HepG2 (cell line): ENCODE results near the gene CABLES1. TPM values are rescaled to one million over a fixed set of nuclear protein-coding genes. Genes with fewer than 3 reads are reported as not detected.
A peak's percentile ranks its signal among the peaks of the same experiment; 100 is the strongest.

Source experiments
- CREB1 ChIP-seq, 2 experiments: fragments of 450-650 bp in 1 of 2; IDR thresholded peaks; 2 replicates each; pipeline ENCODE4 v1.6.1; 2016 to 2017; ENCODE audit warnings: control low read depth in 1 of 2, mild to moderate bottlenecking in 1 of 2, missing compliant biosample characterization in 1 of 2, missing genetic modification characterization in 1 of 2
- EP300 ChIP-seq, 3 experiments: sonication (generic) in 1 of 3; formaldehyde crosslinking in 1 of 3; IDR thresholded peaks; 2 replicates each; pipeline versions ENCODE4 v1.5.1 to v1.6.1; 2011 to 2020; ENCODE audit warnings: low read depth in 2 of 3, low read length in 2 of 3, borderline replicate concordance in 1 of 3, improper control_type of control experiment in 1 of 3, mild to moderate bottlenecking in 1 of 3, missing genetic modification reagents in 1 of 3, moderate library complexity in 1 of 3
- FOSL2 ChIP-seq: sonication (generic); formaldehyde crosslinking; IDR thresholded peaks from 2 replicates; pipeline ENCODE4 v1.4.0; 2020; ENCODE audit warnings: missing genetic modification reagents
- FOXP1 ChIP-seq, 2 experiments: fragments of 450-650 bp in 1 of 2; IDR thresholded peaks; 2 replicates each; pipeline ENCODE4 v1.6.1; 2017 to 2018; ENCODE audit warnings: antibody characterized with exemption in 1 of 2
- GATAD2A ChIP-seq: IDR thresholded peaks from 2 replicates; pipeline ENCODE4 v1.6.1; 2016
- ISX ChIP-seq: sonication (generic); formaldehyde crosslinking; conservative IDR thresholded peaks from 2 replicates; pipeline ENCODE4 v1.5.0; 2020; ENCODE audit warnings: missing genetic modification reagents
- JUNB ChIP-seq: sonication (generic); formaldehyde crosslinking; IDR thresholded peaks from 2 replicates; pipeline ENCODE4 v1.8.0; 2022; ENCODE audit warnings: missing genetic modification reagents, mild to moderate bottlenecking, borderline replicate concordance
- NCOA5 ChIP-seq: sonication (generic); formaldehyde crosslinking; IDR thresholded peaks from 2 replicates; pipeline ENCODE4 v1.4.0; 2020; ENCODE audit warnings: missing genetic modification reagents
- NFE2L2 ChIP-seq: fragments of 150-350 bp; IDR thresholded peaks from 2 replicates; pipeline ENCODE4 v1.6.1; 2014; ENCODE audit warnings: low read length
- POLR2AphosphoS5 ChIP-seq: IDR thresholded peaks from 2 replicates; pipeline ENCODE4 v1.6.1; 2012; ENCODE audit warnings: low read depth, low read length
- RARG ChIP-seq: sonication (generic); formaldehyde crosslinking; IDR thresholded peaks from 2 replicates; pipeline ENCODE4 v1.4.0; 2020; ENCODE audit warnings: low read depth, mild to moderate bottlenecking, missing genetic modification reagents
- SAP130 ChIP-seq: IDR thresholded peaks from 2 replicates; pipeline ENCODE4 v1.6.1; 2016; ENCODE audit warnings: low read depth
- SMAD1 ChIP-seq: sonication (generic); formaldehyde crosslinking; IDR thresholded peaks from 2 replicates; pipeline ENCODE4 v1.4.0; 2020; ENCODE audit warnings: missing genetic modification reagents, low read depth, mild to moderate bottlenecking, borderline replicate concordance
- TEAD3 ChIP-seq: optimal IDR thresholded peaks from 2 replicates; pipeline ENCODE3; 2016; ENCODE audit warnings: borderline replicate concordance
- ZFP1 ChIP-seq: IDR thresholded peaks from 2 replicates; pipeline ENCODE4 v1.6.1; 2016
- ZMYM3 ChIP-seq: sonication (generic); formaldehyde crosslinking; IDR thresholded peaks from 2 replicates; pipeline ENCODE4 v1.5.1; 2020; ENCODE audit warnings: mild to moderate bottlenecking, missing genetic modification reagents
- ZNF24 ChIP-seq: fragments of 450-650 bp; IDR thresholded peaks from 2 replicates; pipeline ENCODE4 v1.6.1; 2017; ENCODE audit warnings: antibody characterized with exemption, mild to moderate bottlenecking
- ZNF557 ChIP-seq: sonication (generic); formaldehyde crosslinking; IDR thresholded peaks from 2 replicates; pipeline ENCODE4 v1.4.0; 2020; ENCODE audit warnings: missing genetic modification reagents
- ZNF589 ChIP-seq: sonication (generic); formaldehyde crosslinking; conservative IDR thresholded peaks from 2 replicates; pipeline ENCODE4 v1.8.0; 2022; ENCODE audit warnings: mild to moderate bottlenecking, moderate library complexity, missing genetic modification reagents
- ZNF773 ChIP-seq: sonication (generic); formaldehyde crosslinking; IDR thresholded peaks from 2 replicates; pipeline ENCODE4 v1.4.0; 2020; ENCODE audit warnings: missing genetic modification reagents, borderline replicate concordance
- polyA plus RNA-seq, 8 experiments: library from polyadenylated mRNA; depleted of rRNA in 3 of 8; stranded (reverse) in 7 of 8; unstranded in 1 of 8; fragments of >200 nt; fragmentation: Illumina TruSeq in 4 of 8; extraction: Trizol in 4 of 8; gene quantifications; 2 replicates each; pipeline versions ENCODE4 v1.2.1 to v1.2.3, GENCODE V29; 2011 to 2016; ENCODE audit warnings: low read depth in 4 of 8, missing spikeins in 1 of 8, mixed read lengths in 1 of 8; ENCODE audit not compliant: insufficient read depth in 1 of 8
- total RNA-seq, 5 experiments: library from RNA; depleted of rRNA; stranded (reverse); fragments of >200 nt; fragmentation: Illumina TruSeq; extraction: Trizol; gene quantifications; 2 replicates each; pipeline ENCODE4 v1.2.3, GENCODE V29; 2016; ENCODE audit warnings: low read depth in 1 of 5
- TF ChIP-seq, protein P1 (sequence below): IDR thresholded peaks from 2 replicates; pipeline ENCODE4 v1.4.0; 2020; ENCODE audit warnings: mild to moderate bottlenecking, missing genetic modification reagents
- TF ChIP-seq, protein P2 (sequence below): IDR thresholded peaks from 2 replicates; pipeline ENCODE4 v1.6.1; 2016; ENCODE audit warnings: missing compliant biosample characterization, missing genetic modification reagents, borderline replicate concordance
- TF ChIP-seq, protein P3 (sequence below): fragments of 450-650 bp; IDR thresholded peaks from 2 replicates; pipeline ENCODE4 v1.6.1; 2016
- TF ChIP-seq, protein P4 (sequence below): IDR thresholded peaks from 2 replicates; pipeline ENCODE4 v1.6.1; 2012; ENCODE audit warnings: low read depth, low read length, improper control_type of control experiment

Gene CABLES1
- total and polyA plus RNA-seq, 2 of the 13 experiments (the other 11 are each of a cell fraction or from before 2014, with no cell fraction given), result 14.7 to 25.8 TPM

- TF ChIP-seq, protein P1, sequence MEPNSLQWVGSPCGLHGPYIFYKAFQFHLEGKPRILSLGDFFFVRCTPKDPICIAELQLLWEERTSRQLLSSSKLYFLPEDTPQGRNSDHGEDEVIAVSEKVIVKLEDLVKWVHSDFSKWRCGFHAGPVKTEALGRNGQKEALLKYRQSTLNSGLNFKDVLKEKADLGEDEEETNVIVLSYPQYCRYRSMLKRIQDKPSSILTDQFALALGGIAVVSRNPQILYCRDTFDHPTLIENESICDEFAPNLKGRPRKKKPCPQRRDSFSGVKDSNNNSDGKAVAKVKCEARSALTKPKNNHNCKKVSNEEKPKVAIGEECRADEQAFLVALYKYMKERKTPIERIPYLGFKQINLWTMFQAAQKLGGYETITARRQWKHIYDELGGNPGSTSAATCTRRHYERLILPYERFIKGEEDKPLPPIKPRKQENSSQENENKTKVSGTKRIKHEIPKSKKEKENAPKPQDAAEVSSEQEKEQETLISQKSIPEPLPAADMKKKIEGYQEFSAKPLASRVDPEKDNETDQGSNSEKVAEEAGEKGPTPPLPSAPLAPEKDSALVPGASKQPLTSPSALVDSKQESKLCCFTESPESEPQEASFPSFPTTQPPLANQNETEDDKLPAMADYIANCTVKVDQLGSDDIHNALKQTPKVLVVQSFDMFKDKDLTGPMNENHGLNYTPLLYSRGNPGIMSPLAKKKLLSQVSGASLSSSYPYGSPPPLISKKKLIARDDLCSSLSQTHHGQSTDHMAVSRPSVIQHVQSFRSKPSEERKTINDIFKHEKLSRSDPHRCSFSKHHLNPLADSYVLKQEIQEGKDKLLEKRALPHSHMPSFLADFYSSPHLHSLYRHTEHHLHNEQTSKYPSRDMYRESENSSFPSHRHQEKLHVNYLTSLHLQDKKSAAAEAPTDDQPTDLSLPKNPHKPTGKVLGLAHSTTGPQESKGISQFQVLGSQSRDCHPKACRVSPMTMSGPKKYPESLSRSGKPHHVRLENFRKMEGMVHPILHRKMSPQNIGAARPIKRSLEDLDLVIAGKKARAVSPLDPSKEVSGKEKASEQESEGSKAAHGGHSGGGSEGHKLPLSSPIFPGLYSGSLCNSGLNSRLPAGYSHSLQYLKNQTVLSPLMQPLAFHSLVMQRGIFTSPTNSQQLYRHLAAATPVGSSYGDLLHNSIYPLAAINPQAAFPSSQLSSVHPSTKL (CRISPR knock-in tag), result peak; percentile 19; the same call in 1 of the 2 replicates
- TF ChIP-seq TEAD3 (CRISPR knock-in tag) (peak; percentile 57), POLR2AphosphoS5 (no peak), ZMYM3 (CRISPR knock-in tag) (no peak), ZNF589 (CRISPR knock-in tag) (no peak), SAP130 (CRISPR knock-in tag) (peak; percentile 43; the same call in 1 of the 2 replicates), FOSL2 (CRISPR knock-in tag) (peak; percentile 92), NFE2L2 (no peak), ZNF773 (CRISPR knock-in tag) (no peak), GATAD2A (CRISPR knock-in tag) (0 out of 2 replicates have a peak, but pooled peaks have one; percentile 26), NCOA5 (no peak), RARG (CRISPR knock-in tag) (no peak), EP300 (IDR thresholded peaks at IDR 0.05; ENCODE audit: low read depth in 2 of 2, low read length in 2 of 2) (peak in 1 of 2 experiments; percentile 6; a peak in 1 of 4 replicates), EP300 (CRISPR knock-in tag; IDR thresholded peaks at IDR 0.05; ENCODE audit: borderline replicate concordance) (no peak), JUNB (CRISPR knock-in tag) (0 out of 2 replicates have a peak, but pooled peaks have one; percentile 16), CREB1 (IDR thresholded peaks at IDR 0.05) (peak; percentile 47; the same call in 1 of the 2 replicates), CREB1 (CRISPR knock-in tag; IDR thresholded peaks at IDR 0.05) (no peak), ZNF24 (no peak), ZNF557 (CRISPR knock-in tag) (no peak), FOXP1 (IDR thresholded peaks at IDR 0.05) (peak; percentile 56; the same call in 1 of the 2 replicates), FOXP1 (CRISPR knock-in tag; IDR thresholded peaks at IDR 0.05) (peak; percentile 41), ZFP1 (CRISPR knock-in tag) (no peak), SMAD1 (CRISPR knock-in tag) (no peak), ISX (no peak)
- TF ChIP-seq, protein P2, sequence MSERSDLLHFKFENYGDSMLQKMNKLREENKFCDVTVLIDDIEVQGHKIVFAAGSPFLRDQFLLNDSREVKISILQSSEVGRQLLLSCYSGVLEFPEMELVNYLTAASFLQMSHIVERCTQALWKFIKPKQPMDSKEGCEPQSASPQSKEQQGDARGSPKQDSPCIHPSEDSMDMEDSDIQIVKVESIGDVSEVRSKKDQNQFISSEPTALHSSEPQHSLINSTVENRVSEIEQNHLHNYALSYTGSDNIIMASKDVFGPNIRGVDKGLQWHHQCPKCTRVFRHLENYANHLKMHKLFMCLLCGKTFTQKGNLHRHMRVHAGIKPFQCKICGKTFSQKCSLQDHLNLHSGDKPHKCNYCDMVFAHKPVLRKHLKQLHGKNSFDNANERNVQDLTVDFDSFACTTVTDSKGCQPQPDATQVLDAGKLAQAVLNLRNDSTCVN (CRISPR knock-in tag), result no peak
- TF ChIP-seq, protein P3, sequence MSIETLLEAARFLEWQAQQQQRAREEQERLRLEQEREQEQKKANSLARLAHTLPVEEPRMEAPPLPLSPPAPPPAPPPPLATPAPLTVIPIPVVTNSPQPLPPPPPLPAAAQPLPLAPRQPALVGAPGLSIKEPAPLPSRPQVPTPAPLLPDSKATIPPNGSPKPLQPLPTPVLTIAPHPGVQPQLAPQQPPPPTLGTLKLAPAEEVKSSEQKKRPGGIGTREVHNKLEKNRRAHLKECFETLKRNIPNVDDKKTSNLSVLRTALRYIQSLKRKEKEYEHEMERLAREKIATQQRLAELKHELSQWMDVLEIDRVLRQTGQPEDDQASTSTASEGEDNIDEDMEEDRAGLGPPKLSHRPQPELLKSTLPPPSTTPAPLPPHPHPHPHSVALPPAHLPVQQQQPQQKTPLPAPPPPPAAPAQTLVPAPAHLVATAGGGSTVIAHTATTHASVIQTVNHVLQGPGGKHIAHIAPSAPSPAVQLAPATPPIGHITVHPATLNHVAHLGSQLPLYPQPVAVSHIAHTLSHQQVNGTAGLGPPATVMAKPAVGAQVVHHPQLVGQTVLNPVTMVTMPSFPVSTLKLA, result peak; percentile 15; the same call in 1 of the 2 replicates
- TF ChIP-seq, protein P4, sequence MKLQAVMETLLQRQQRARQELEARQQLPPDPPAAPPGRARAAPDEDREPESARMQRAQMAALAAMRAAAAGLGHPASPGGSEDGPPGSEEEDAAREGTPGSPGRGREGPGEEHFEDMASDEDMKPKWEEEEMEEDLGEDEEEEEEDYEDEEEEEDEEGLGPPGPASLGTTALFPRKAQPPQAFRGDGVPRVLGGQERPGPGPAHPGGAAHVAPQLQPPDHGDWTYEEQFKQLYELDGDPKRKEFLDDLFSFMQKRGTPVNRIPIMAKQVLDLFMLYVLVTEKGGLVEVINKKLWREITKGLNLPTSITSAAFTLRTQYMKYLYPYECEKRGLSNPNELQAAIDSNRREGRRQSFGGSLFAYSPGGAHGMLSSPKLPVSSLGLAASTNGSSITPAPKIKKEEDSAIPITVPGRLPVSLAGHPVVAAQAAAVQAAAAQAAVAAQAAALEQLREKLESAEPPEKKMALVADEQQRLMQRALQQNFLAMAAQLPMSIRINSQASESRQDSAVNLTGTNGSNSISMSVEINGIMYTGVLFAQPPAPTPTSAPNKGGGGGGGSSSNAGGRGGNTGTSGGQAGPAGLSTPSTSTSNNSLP, result peak; percentile 83
Measured at GRCh38 chr18:23115683-23116096, 19.6 kb upstream of the CABLES1 start (continued).
